ENCODE results near the gene GALNT9.

GALNT9 gene

GRCh38 chr12:132154341-132154761, 175.0 kb downstream of the GALNT9 start:
- Histone ChIP-seq H3K27ac (no peak overlapping the region), H3K4me3 (peak overlapping the region; percentile 63)
- no peak for TF ChIP-seq CTCF (IDR thresholded peaks at IDR 0.05)
- no peak for DNase-seq (ENCODE audit: low spot score)

GRCh38 chr12:132153501-132154340, 175.7 kb downstream of the GALNT9 start:
- Histone ChIP-seq H3K27ac (no peak overlapping the region), H3K4me3 (peak overlapping the region; percentile 63)
- no peak for DNase-seq (ENCODE audit: low spot score)
- TF ChIP-seq CTCF (IDR thresholded peaks at IDR 0.05), result peak; percentile 81

- no peak overlapping the region for H3K4me3 ChIP-seq
- H3K27ac ChIP-seq, result no peak overlapping the region
- no peak for TF ChIP-seq CTCF (IDR thresholded peaks at IDR 0.05)
- DNase-seq (ENCODE audit: low spot score), result no peak
Measured at GRCh38 chr12:132152953-132153352, 176.4 kb downstream of the GALNT9 start.

GRCh38 chr12:132152411-132152821, 177.0 kb downstream of the GALNT9 start:
- TF ChIP-seq CTCF (IDR thresholded peaks at IDR 0.05), result no peak
- DNase-seq (ENCODE audit: low spot score), result no peak
- no peak overlapping the region for H3K4me3 ChIP-seq
- no peak overlapping the region for H3K27ac ChIP-seq

- H3K4me3 ChIP-seq, result no peak overlapping the region
- H3K27ac ChIP-seq, result no peak overlapping the region
- no peak for DNase-seq (ENCODE audit: low spot score)
- no peak for TF ChIP-seq CTCF (IDR thresholded peaks at IDR 0.05)
Measured at GRCh38 chr12:132151766-132152410, 177.5 kb downstream of the GALNT9 start.

- Histone ChIP-seq H3K4me3 (no peak overlapping the region), H3K27ac (no peak overlapping the region)
- no peak for TF ChIP-seq CTCF (IDR thresholded peaks at IDR 0.05)
- DNase-seq (ENCODE audit: low spot score), result no peak
Measured at GRCh38 chr12:132151145-132151765, 178.1 kb downstream of the GALNT9 start.
